ENCODE results near the gene SAMD13. TPM values are rescaled to one million over a fixed set of nuclear protein-coding genes. Genes with fewer than 3 reads are reported as not detected.

SAMD13 gene
- total RNA-seq, 1 experiment from 2014 or later, result 2.2 TPM

- Histone ChIP-seq H3K4me3 (ENCODE audit: low read depth in 2 of 2, low read length in 2 of 2) (no peak overlapping the region), H3K9me3 (ENCODE audit: control insufficient read depth, insufficient read depth, low read depth, low read length) (peaks cover 8% of the 10 kb centered on the region; the same call in 1 of the 2 replicates), H3K4me1 (ENCODE audit: control insufficient read depth, insufficient read depth, low read length) (no peaks in the 10 kb centered on the region), H3K27ac (ENCODE audit: low read length) (no peak overlapping the region), H3K36me3 (ENCODE audit: control insufficient read depth, insufficient read depth, low read length) (no peaks in the 10 kb centered on the region), H3K27me3 (ENCODE audit: control insufficient read depth, insufficient read depth, low read length) (no peaks in the 10 kb centered on the region)
- intact Hi-C loops (cut with micrococcal nuclease; ENCODE audit: unreplicated experiment), result no loop called here
- CTCF ChIA-PET, result interaction anchor here (0.6 kb wide), 1 partner anchor 1665 kb away, joined by 4 read pairs; no protein-coding TSS in a partner anchor
- in situ Hi-C loops (cut with HindIII; ENCODE audit: low pct_unique_long_range_greater_than_20kb, low sequenced_read_pairs), result no loop called here
- no peak for ATAC-seq
- TF ChIP-seq CTCF (IDR thresholded peaks at IDR 0.05) (no peak), SIN3A (IDR thresholded peaks at IDR 0.05; ENCODE audit: borderline replicate concordance, insufficient read depth, low read depth, low read length) (no peak), POLR2AphosphoS5 (IDR thresholded peaks at IDR 0.05; ENCODE audit: low read depth, low read length) (no peak), TCF7L2 (IDR thresholded peaks at IDR 0.05; ENCODE audit: low read depth, low read length) (no peak), REST (IDR thresholded peaks at IDR 0.05; ENCODE audit: insufficient read depth in 1 of 2, low read depth in 2 of 2, low read length in 1 of 2) (no peak)
- no peak for DNase-seq (ENCODE audit: low read depth, low spot score)
- POLR2A ChIA-PET, result no interaction called here
- no TSS peak for BruUV-seq (replicated peaks)
Measured at GRCh38 chr1:84353695-84354094, 52.2 kb downstream of the SAMD13 start.

GRCh38 chr1:84355556-84355955 is 54.0 kb downstream of the SAMD13 start:
- BruUV-seq (replicated peaks), result no TSS peak
- Histone ChIP-seq H3K9me3 (ENCODE audit: control insufficient read depth, insufficient read depth, low read depth, low read length) (peaks cover 8% of the 10 kb centered on the region; the same call in 1 of the 2 replicates), H3K27ac (ENCODE audit: low read length) (no peak overlapping the region), H3K4me1 (ENCODE audit: control insufficient read depth, insufficient read depth, low read length) (no peaks in the 10 kb centered on the region), H3K36me3 (ENCODE audit: control insufficient read depth, insufficient read depth, low read length) (no peaks in the 10 kb centered on the region), H3K27me3 (ENCODE audit: control insufficient read depth, insufficient read depth, low read length) (no peaks in the 10 kb centered on the region), H3K4me3 (ENCODE audit: low read depth in 2 of 2, low read length in 2 of 2) (no peak overlapping the region)
- in situ Hi-C loops (cut with HindIII; ENCODE audit: low pct_unique_long_range_greater_than_20kb, low sequenced_read_pairs) (no loop called here), intact Hi-C loops (cut with micrococcal nuclease; ENCODE audit: unreplicated experiment) (no loop called here)
- ATAC-seq, result no peak
- ChIA-PET POLR2A (no interaction called here), CTCF (no interaction called here)
- TF ChIP-seq TCF7L2 (IDR thresholded peaks at IDR 0.05; ENCODE audit: low read depth, low read length), result no peak
- no peak for TF ChIP-seq REST (IDR thresholded peaks at IDR 0.05; ENCODE audit: insufficient read depth in 1 of 2, low read depth in 2 of 2, low read length in 1 of 2)
- no peak for TF ChIP-seq SIN3A (IDR thresholded peaks at IDR 0.05; ENCODE audit: borderline replicate concordance, insufficient read depth, low read depth, low read length)
- TF ChIP-seq CTCF (IDR thresholded peaks at IDR 0.05), result no peak
- TF ChIP-seq POLR2AphosphoS5 (IDR thresholded peaks at IDR 0.05; ENCODE audit: low read depth, low read length), result no peak
- DNase-seq (ENCODE audit: low read depth, low spot score), result no peak

Measured in Panc1 (cell line).